ENCODE data around the gene CLEC16A.

DNA sequence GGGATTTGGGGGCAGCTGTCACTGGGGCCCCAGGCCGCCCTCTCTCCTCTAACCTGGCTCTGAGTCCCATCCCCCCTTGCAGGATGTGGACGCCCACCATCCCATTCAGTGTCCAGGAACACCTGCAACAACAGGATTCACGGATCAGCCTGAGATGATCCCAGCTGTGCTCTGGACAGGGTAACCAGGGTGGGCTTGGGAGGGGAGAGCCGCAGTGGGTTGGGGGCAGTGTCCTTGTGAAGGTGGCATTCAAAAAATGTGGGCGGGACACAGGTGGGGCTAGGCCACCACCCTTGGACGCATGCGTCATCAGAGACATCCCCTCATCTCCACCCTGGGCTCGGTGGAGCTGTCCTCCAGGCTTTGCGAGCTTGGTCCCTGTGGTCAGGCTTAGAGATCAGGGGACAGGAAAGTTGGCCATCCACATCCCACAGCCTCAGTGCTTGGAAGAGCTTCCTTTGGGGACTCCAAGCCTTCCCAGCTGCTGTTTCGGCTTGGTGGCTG, 21.2 kb upstream of the CLEC16A start:
- no peak for TF ChIP-seq CEBPB (IDR thresholded peaks at IDR 0.05)
- TF ChIP-seq USF1 (IDR thresholded peaks at IDR 0.05), result no peak
- no peak for TF ChIP-seq TEAD4 (IDR thresholded peaks at IDR 0.05)
- TF ChIP-seq REST (IDR thresholded peaks at IDR 0.05; ENCODE audit: low read depth), result no peak
- no peak for TF ChIP-seq MAX (IDR thresholded peaks at IDR 0.05)
- no peak for TF ChIP-seq FOXM1 (IDR thresholded peaks at IDR 0.05; ENCODE audit: borderline replicate concordance, low read depth)
- no peak for TF ChIP-seq EP300 (IDR thresholded peaks at IDR 0.05; ENCODE audit: borderline replicate concordance)
- TF ChIP-seq EGR1 (IDR thresholded peaks at IDR 0.05), result no peak
- TF ChIP-seq NFIC (IDR thresholded peaks at IDR 0.05), result no peak
- no peak for TF ChIP-seq TCF12 (IDR thresholded peaks at IDR 0.05; ENCODE audit: low read depth)
- no peak for TF ChIP-seq TAF1 (IDR thresholded peaks at IDR 0.05; ENCODE audit: low read depth)
- TF ChIP-seq YY1 (IDR thresholded peaks at IDR 0.05; ENCODE audit: low read depth), result no peak
